ENCODE data around the gene B3GNT4. TPM values are rescaled to one million over a fixed set of nuclear protein-coding genes. Genes with fewer than 3 reads are reported as not detected.

The B3GNT4 gene
- total RNA-seq, 2 donors from 2014 or later: 1.6 to 1.8 TPM

Other genes starting within 250 kb of the B3GNT4 start
- 10 to 100 TPM; 22.3 to 28.9 TPM for gene BCL7A, start 181.8 kb upstream of the B3GNT4 start, total RNA-seq
- gene MLXIP, start 125.0 kb upstream of the B3GNT4 start, total RNA-seq: 10 to 100 TPM; 27.4 to 32.2 TPM
- not detected for gene IL31, start 29.5 kb upstream of the B3GNT4 start, total RNA-seq
- gene LRRC43, start 20.6 kb upstream of the B3GNT4 start, total RNA-seq: 1 to 10 TPM; 1.5 to 2.4 TPM
- 10 to 100 TPM; 77.5 to 81.0 TPM for gene DIABLO, start 22.3 kb downstream of the B3GNT4 start, total RNA-seq
- 10 to 100 TPM; 50.6 to 52.8 TPM for gene VPS33A, start 62.8 kb downstream of the B3GNT4 start, total RNA-seq
- gene CLIP1, start 219.0 kb downstream of the B3GNT4 start, total RNA-seq: 10 to 100 TPM; 56.5 to 65.1 TPM